OCI-LY3 (cell line): Measurements from ENCODE around the gene FXYD4.

Experiments used
- H2AFZ ChIP-seq: fragments of 200-600, 300-600 bp; shearing (Covaris generic); 2 replicates; pipeline ENCODE4 v1.6.0; 2014; ENCODE audit warnings: antibody characterized with exemption, low read depth, low read length
- H3K27ac ChIP-seq: fragments of 200-600, 300-600 bp; sonication (generic); 2 replicates; pipeline ENCODE4 v1.5.1; 2014; ENCODE audit warnings: mild to moderate bottlenecking, low read length, moderate library complexity, mixed read lengths
- H3K27me3 ChIP-seq: fragments of 200-600, 300-600 bp; sonication (generic); 2 replicates; pipeline ENCODE4 v1.6.1; 2014; ENCODE audit warnings: low read depth, low read length, mixed read lengths
- H3K36me3 ChIP-seq: fragments of 200-600, 300-600 bp; sonication (generic); replicated peaks from 2 replicates; pipeline ENCODE3; 2014; ENCODE audit warnings: low read depth, low read length, mixed read lengths
- H3K4me1 ChIP-seq: fragments of 300-600, 200-600 bp; sonication (generic); 2 replicates; pipeline ENCODE4 v1.6.1; 2014; ENCODE audit warnings: low read length, mixed read lengths
- H3K4me2 ChIP-seq: fragments of 200-600, 300-600 bp; sonication (generic); 2 replicates; pipeline ENCODE4 v1.6.1; 2014; ENCODE audit warnings: low read length, mixed read lengths
- H3K4me3 ChIP-seq: fragments of 300-600, 200-600 bp; sonication (generic); 2 replicates; pipeline ENCODE4 v1.5.1; 2014; ENCODE audit warnings: antibody characterized with exemption, mild to moderate bottlenecking, low read length, moderate library complexity
- H3K79me2 ChIP-seq: fragments of 300-600, 200-600 bp; shearing (Covaris generic); 2 replicates; pipeline ENCODE4 v1.6.1; 2014; ENCODE audit warnings: mild to moderate bottlenecking, low read length, mixed read lengths
- H3K9ac ChIP-seq: fragments of 300-600, 200-600 bp; shearing (Covaris generic); 2 replicates; pipeline ENCODE4 v1.6.0; 2014; ENCODE audit warnings: mild to moderate bottlenecking, low read length, moderate library complexity
- H3K9me3 ChIP-seq: fragments of 200-600, 300-600 bp; shearing (Covaris generic); 2 replicates; pipeline ENCODE4 v1.6.1; 2014; ENCODE audit warnings: low read length, mixed read lengths; ENCODE audit not compliant: insufficient read depth
- H4K20me1 ChIP-seq: fragments of 200-600, 300-600 bp; sonication (generic); 2 replicates; pipeline ENCODE4 v1.6.1; 2016; ENCODE audit warnings: low read length, mixed read lengths; ENCODE audit not compliant: insufficient read depth
- CTCF ChIP-seq: fragments of 200-600, 300-600 bp; sonication (generic); IDR thresholded peaks from 2 replicates; pipeline ENCODE4 v1.5.1; 2014; ENCODE audit warnings: antibody characterized with exemption, low read length, low read depth
- EZH2phosphoT487 ChIP-seq: fragments of 200-600 bp; shearing (Covaris generic); IDR thresholded peaks from 2 replicates; pipeline ENCODE4 v1.6.1; 2018; ENCODE audit warnings: antibody characterized with exemption, mixed run types, low read depth

FXYD4 gene

GRCh38 chr10:43407576-43408330 is 36.3 kb downstream of the FXYD4 start:
- Histone ChIP-seq H3K27ac (peak overlapping the region; percentile 96), H2AFZ (no peak overlapping the region; the same call in 1 of the 2 replicates), H4K20me1 (peaks cover 36% of the 10 kb centered on the region)

GRCh38 chr10:43408331-43408709 is 36.9 kb downstream of the FXYD4 start:
- H3K9me3 ChIP-seq, result no peaks in the 10 kb centered on the region
- H3K4me1 ChIP-seq, result peaks cover 22% of the 10 kb centered on the region
- TF ChIP-seq EZH2phosphoT487, result no peak
- no peak for TF ChIP-seq CTCF
- peak overlapping the region; percentile 99 for H3K4me3 ChIP-seq
- peaks cover 21% of the 10 kb centered on the region for H3K36me3 ChIP-seq
- peak overlapping the region; percentile 99 for H3K9ac ChIP-seq
- H3K27ac ChIP-seq, result peak overlapping the region; percentile 96
- no peaks in the 10 kb centered on the region for H3K27me3 ChIP-seq
- H2AFZ ChIP-seq, result no peak overlapping the region
- peaks cover 59% of the 10 kb centered on the region for H3K79me2 ChIP-seq
- H3K4me2 ChIP-seq, result peak overlapping the region; percentile 98
- H4K20me1 ChIP-seq, result peaks cover 31% of the 10 kb centered on the region

More at GRCh38 chr10:43407576-43408330, 36.3 kb downstream of the FXYD4 start:
- Histone ChIP-seq H3K4me3 (peak overlapping the region; percentile 99), H3K9ac (peak overlapping the region; percentile 99), H3K36me3 (peaks cover 23% of the 10 kb centered on the region), H3K9me3 (no peaks in the 10 kb centered on the region), H3K27me3 (no peaks in the 10 kb centered on the region), H3K4me2 (peak overlapping the region; percentile 98), H3K79me2 (peaks cover 65% of the 10 kb centered on the region), H3K4me1 (peaks cover 28% of the 10 kb centered on the region)
- TF ChIP-seq CTCF (peak; percentile 10; the same call in 1 of the 2 replicates), EZH2phosphoT487 (no peak)

- Histone ChIP-seq H3K27me3 (no peaks in the 10 kb centered on the region), H2AFZ (no peak within 1 kb of the TSS; the same call in 1 of the 2 replicates), H4K20me1 (peaks cover 25% of the 10 kb centered on the region), H3K9me3 (no peaks in the 10 kb centered on the region), H3K4me1 (peaks cover 17% of the 10 kb centered on the region), H3K4me2 (peak within 1 kb of the TSS; percentile 98), H3K27ac (peak within 1 kb of the TSS; percentile 96), H3K9ac (peak within 1 kb of the TSS; percentile 99), H3K36me3 (peaks cover 17% of the 10 kb centered on the region), H3K79me2 (peaks cover 54% of the 10 kb centered on the region), H3K4me3 (peak within 1 kb of the TSS; percentile 99)
- TF ChIP-seq EZH2phosphoT487, result no peak
- no peak for TF ChIP-seq CTCF
These were observed 37.4 kb downstream of the FXYD4 start, which contains the start of gene HNRNPF for GRCh38 chr10:43408710-43409384. HNRNPF (minus strand) TSS chr10:43409186; CDS start chr10:43387884, 21,302 bp downstream.
